GM12878 (cell line): Measurements from ENCODE around the gene SEMA4D. TPM values are rescaled to one million over a fixed set of nuclear protein-coding genes. Genes with fewer than 3 reads are reported as not detected.

Source experiments
- ATAC-seq: fragments of 200-7000 bp; cut with Tn5 transposase; 3 replicates; pipeline ENCODE4 v1.9.1; 2020; ENCODE audit warnings: mild to moderate bottlenecking, moderate library complexity
- BruUV-seq: library from RNA; stranded (reverse); fragments of 400-500 nt; replicated peaks from 2 replicates; lab custom pipeline; 2021; lab: Mats Ljungman, UMichigan
- CTCF ChIA-PET: fragments of 300-600 bp; sonication (Branson Sonifier 250); formaldehyde crosslinking; extraction: SDS; loops from one replicate; lab custom pipeline; 2021; ENCODE audit warnings: inconsistent platforms; lab: Yijun Ruan, JAX
- POLR2A ChIA-PET: fragments of 350-600 bp; formaldehyde crosslinking; extraction: SDS; loops from one replicate; lab custom pipeline; 2021; ENCODE audit warnings: inconsistent platforms; lab: Charles Lee
- RAD21 ChIA-PET: fragments of 300-600 bp; sonication (Branson Sonifier 250); formaldehyde crosslinking; loops from one replicate; lab custom pipeline; 2023; ENCODE audit warnings: antibody characterized with exemption; ENCODE audit not compliant: unreplicated experiment; lab: Charles Lee
- SMC1A ChIA-PET: fragments of 300-600 bp; sonication (Branson Sonifier 250); formaldehyde crosslinking; loops from one replicate; lab custom pipeline; 2023; ENCODE audit not compliant: unreplicated experiment, uncharacterized antibody; lab: Charles Lee
- DNase-seq: peaks from one replicate; pipeline ENCODE4 v3.0.0-alpha.2; 2011; ENCODE audit warnings: low read depth, low spot score
- FAIRE-seq: peaks from 3 replicates; lab custom pipeline; 2011; peaks lifted over from hg19 to GRCh38; lab: Jason Lieb, UNC
- H2AFZ ChIP-seq: 2 replicates; pipeline ENCODE4 v1.6.0; 2011; ENCODE audit warnings: low read depth, low read length, control low read depth; ENCODE audit not compliant: control insufficient read depth
- H3K27ac ChIP-seq: 2 replicates; pipeline ENCODE4 v1.5.1; 2011; ENCODE audit warnings: control low read depth; ENCODE audit not compliant: control insufficient read depth, insufficient read depth
- H3K27me3 ChIP-seq, 2 experiments: replicated peaks in 1 of 2; 2 replicates each; pipeline versions ENCODE4 v1.6.0 to v1.6.1; 2011; ENCODE audit warnings: low read length in 1 of 2; ENCODE audit not compliant: control insufficient read depth in 2 of 2, insufficient read depth in 2 of 2
- H3K36me3 ChIP-seq, 2 experiments: 2 replicates each; pipeline ENCODE4 v1.5.1; 2011; ENCODE audit warnings: low read length in 1 of 2; ENCODE audit not compliant: control insufficient read depth in 2 of 2, insufficient read depth in 2 of 2
- H3K4me1 ChIP-seq: 2 replicates; pipeline ENCODE4 v1.6.1; 2011; ENCODE audit warnings: mild to moderate bottlenecking, low read length, moderate library complexity, mixed read lengths; ENCODE audit not compliant: control insufficient read depth, insufficient read depth
- H3K4me2 ChIP-seq: 2 replicates; pipeline ENCODE4 v1.6.0; 2011; ENCODE audit warnings: control low read depth; ENCODE audit not compliant: control insufficient read depth, insufficient read depth
- H3K4me3 ChIP-seq: fragments of 200-600 bp; sonication (generic); 2 replicates; pipeline ENCODE4 v1.5.1; 2016
- H3K79me2 ChIP-seq: 2 replicates; pipeline ENCODE4 v1.6.0; 2011; ENCODE audit warnings: low read length; ENCODE audit not compliant: control insufficient read depth, insufficient read depth
- H3K9ac ChIP-seq: 2 replicates; pipeline ENCODE4 v1.8.0; 2011; ENCODE audit warnings: low read length, control low read depth, mixed read lengths; ENCODE audit not compliant: control insufficient read depth, insufficient read depth
- H3K9me3 ChIP-seq: replicated peaks from 3 replicates; pipeline ENCODE4 v1.5.1; 2011; ENCODE audit warnings: mild to moderate bottlenecking, low read length; ENCODE audit not compliant: control insufficient read depth, insufficient read depth
- H4K20me1 ChIP-seq: 2 replicates; pipeline ENCODE4 v1.6.0; 2011; ENCODE audit not compliant: control insufficient read depth, insufficient read depth
- EED ChIP-seq: sonication (generic); IDR thresholded peaks from 2 replicates; pipeline ENCODE4 v1.6.1; 2016; ENCODE audit warnings: antibody characterized with exemption, low read depth
- HCFC1 ChIP-seq: fragments of 150-350 bp; IDR thresholded peaks from 2 replicates; pipeline ENCODE4 v1.6.1; 2014; ENCODE audit warnings: low read length
- NBN ChIP-seq: fragments of 450-650 bp; IDR thresholded peaks from 2 replicates; pipeline ENCODE4 v1.6.1; 2016
- RFX5 ChIP-seq: IDR thresholded peaks from 2 replicates; pipeline ENCODE4 v1.6.1; 2011; ENCODE audit warnings: low read depth, low read length, improper control_type of control experiment
- WRNIP1 ChIP-seq: IDR thresholded peaks from 2 replicates; pipeline ENCODE4 v1.6.1; 2011; ENCODE audit warnings: low read depth, low read length, improper control_type of control experiment, borderline replicate concordance
- WGBS: methylation state at CpG from one replicate; pipeline ENCODE4 v1.1.6; 2016; ENCODE audit warnings: low lambda C conversion rate; ENCODE audit not compliant: insufficient replicate concordance, insufficient coverage; ENCODE audit errors: missing lambda C conversion rate; 5-methylcytosine and 5-hydroxymethylcytosine counted together
- in situ Hi-C: fragments of 300-500 bp; cut with MboI; formaldehyde crosslinking; loops from 9 replicates; pipeline ENCODE4 v1.14.3; 2018; ENCODE audit warnings: mixed read lengths
- intact Hi-C: fragments of 100-400 bp; cut with micrococcal nuclease; formaldehyde crosslinking; loops from one replicate; pipeline ENCODE4 v1.14.2; 2022; ENCODE audit not compliant: unreplicated experiment
- polyA plus RNA-seq, 11 experiments: library from polyadenylated mRNA; depleted of rRNA in 4 of 11; unstranded in 6 of 11; stranded (reverse) in 5 of 11; fragments of >200 nt; fragmentation: Nextera tagmentation in 4 of 11; fragmentation: Illumina TruSeq in 1 of 11; extraction: Ambion mirVana in 4 of 11; extraction: Trizol in 1 of 11; gene quantifications; 1 replicate in 1 of 11; 2 replicates in 10 of 11; pipeline versions ENCODE4 v1.2.1 to v1.2.3, GENCODE V29; 2011 to 2016; ENCODE audit warnings: inconsistent platforms in 2 of 11, missing spikeins in 2 of 11, low read depth in 1 of 11
- total RNA-seq, 4 experiments: library from RNA; depleted of rRNA in 3 of 4; stranded (reverse); fragments of >200 nt in 3 of 4; fragmentation: Illumina TruSeq in 1 of 4; extraction: Trizol in 1 of 4; gene quantifications; 2 replicates each; pipeline versions ENCODE4 v1.2.1 to v1.2.3, GENCODE V29; 2013 to 2021
- TF ChIP-seq, protein P1 (sequence below): IDR thresholded peaks from 2 replicates; pipeline ENCODE4 v1.6.1; 2012; ENCODE audit warnings: improper control_type of control experiment, low read depth, low read length; ENCODE audit not compliant: insufficient replicate concordance
- TF ChIP-seq, protein P2 (sequence below): fragments of 450-650 bp; IDR thresholded peaks from 2 replicates; pipeline ENCODE4 v1.6.1; 2016; ENCODE audit warnings: mild to moderate bottlenecking, moderate library complexity, borderline replicate concordance
- TF ChIP-seq, protein P3 (sequence below): fragments of 450-650 bp; IDR thresholded peaks from 2 replicates; pipeline ENCODE4 v1.6.1; 2017; ENCODE audit warnings: low read depth, mild to moderate bottlenecking, moderate library complexity
- TF ChIP-seq, protein P4 (sequence below): fragments of 150-350 bp; IDR thresholded peaks from 2 replicates; pipeline ENCODE4 v1.6.1; 2014; ENCODE audit warnings: mild to moderate bottlenecking, low read depth, low read length

Gene SEMA4D
- total and polyA plus RNA-seq, 10 of the 15 experiments (the other 5 are each of a cell fraction or from before 2014, with no cell fraction given) = 15.1 to 136 (median 39.6) TPM

DNA sequence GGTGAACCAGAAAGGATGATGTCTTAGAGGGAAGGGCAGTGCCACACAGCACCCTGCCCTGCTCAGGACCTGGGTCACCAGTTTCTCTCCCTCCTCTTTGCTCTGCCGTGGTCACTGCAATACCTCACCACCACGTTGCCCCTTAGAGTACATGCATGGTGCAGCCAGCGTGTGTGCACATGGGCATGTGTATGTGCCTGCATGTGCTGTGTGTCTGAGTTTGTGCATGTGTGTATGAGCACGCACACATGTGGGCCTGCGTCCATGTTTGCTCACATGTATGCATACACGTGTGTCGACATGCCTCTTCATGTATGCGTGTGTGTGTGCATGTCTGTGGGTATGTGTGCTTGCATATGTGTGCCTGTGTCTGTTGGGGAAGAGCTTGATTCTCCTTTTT lies 41.5 kb upstream of the SEMA4D start:
- H3K27me3 ChIP-seq = no peaks in the 10 kb centered on the region
- no peaks in the 10 kb centered on the region for H3K36me3 ChIP-seq
- H3K79me2 ChIP-seq = no peaks in the 10 kb centered on the region
- SMC1A ChIA-PET = interaction anchor here (1.1 to 1.8 kb wide), 3 partner anchors 9 to 40 kb away, joined by 3 to 10 read pairs (median 3); no protein-coding TSS in a partner anchor
- H2AFZ ChIP-seq = no peak overlapping the region
- CTCF ChIA-PET = interaction anchor here (1.5 to 2.8 kb wide), 3 partner anchors 9 to 110 kb away, joined by 5 to 21 read pairs (median 8); no protein-coding TSS in a partner anchor
- H4K20me1 ChIP-seq = no peaks in the 10 kb centered on the region
- DNase-seq = no peak
- 70% methylated on average over 8 of the region's 8 CpGs for WGBS
- POLR2A ChIA-PET = interaction anchor here (1.2 kb wide), 1 partner anchor 11 kb away, joined by 5 read pairs; no protein-coding TSS in a partner anchor
- in situ Hi-C loops (no loop called here), intact Hi-C loops (no loop called here)
- H3K4me3 ChIP-seq = no peak overlapping the region
- H3K4me2 ChIP-seq = no peak overlapping the region
- BruUV-seq = no TSS peak
- FAIRE-seq = no peak
- H3K4me1 ChIP-seq = peaks cover 32% of the 10 kb centered on the region
- ATAC-seq = no peak
- H3K9ac ChIP-seq = no peak overlapping the region
- no peak overlapping the region for H3K27ac ChIP-seq
- no peaks in the 10 kb centered on the region for H3K9me3 ChIP-seq
- RAD21 ChIA-PET = interaction anchor here (0.9 to 1.3 kb wide), 4 partner anchors 9 to 112 kb away, joined by 3 read pairs; no protein-coding TSS in a partner anchor
- TF ChIP-seq HCFC1 (no peak), NBN (no peak), RFX5 (no peak), EED (no peak), WRNIP1 (no peak)
- TF ChIP-seq, protein P1, sequence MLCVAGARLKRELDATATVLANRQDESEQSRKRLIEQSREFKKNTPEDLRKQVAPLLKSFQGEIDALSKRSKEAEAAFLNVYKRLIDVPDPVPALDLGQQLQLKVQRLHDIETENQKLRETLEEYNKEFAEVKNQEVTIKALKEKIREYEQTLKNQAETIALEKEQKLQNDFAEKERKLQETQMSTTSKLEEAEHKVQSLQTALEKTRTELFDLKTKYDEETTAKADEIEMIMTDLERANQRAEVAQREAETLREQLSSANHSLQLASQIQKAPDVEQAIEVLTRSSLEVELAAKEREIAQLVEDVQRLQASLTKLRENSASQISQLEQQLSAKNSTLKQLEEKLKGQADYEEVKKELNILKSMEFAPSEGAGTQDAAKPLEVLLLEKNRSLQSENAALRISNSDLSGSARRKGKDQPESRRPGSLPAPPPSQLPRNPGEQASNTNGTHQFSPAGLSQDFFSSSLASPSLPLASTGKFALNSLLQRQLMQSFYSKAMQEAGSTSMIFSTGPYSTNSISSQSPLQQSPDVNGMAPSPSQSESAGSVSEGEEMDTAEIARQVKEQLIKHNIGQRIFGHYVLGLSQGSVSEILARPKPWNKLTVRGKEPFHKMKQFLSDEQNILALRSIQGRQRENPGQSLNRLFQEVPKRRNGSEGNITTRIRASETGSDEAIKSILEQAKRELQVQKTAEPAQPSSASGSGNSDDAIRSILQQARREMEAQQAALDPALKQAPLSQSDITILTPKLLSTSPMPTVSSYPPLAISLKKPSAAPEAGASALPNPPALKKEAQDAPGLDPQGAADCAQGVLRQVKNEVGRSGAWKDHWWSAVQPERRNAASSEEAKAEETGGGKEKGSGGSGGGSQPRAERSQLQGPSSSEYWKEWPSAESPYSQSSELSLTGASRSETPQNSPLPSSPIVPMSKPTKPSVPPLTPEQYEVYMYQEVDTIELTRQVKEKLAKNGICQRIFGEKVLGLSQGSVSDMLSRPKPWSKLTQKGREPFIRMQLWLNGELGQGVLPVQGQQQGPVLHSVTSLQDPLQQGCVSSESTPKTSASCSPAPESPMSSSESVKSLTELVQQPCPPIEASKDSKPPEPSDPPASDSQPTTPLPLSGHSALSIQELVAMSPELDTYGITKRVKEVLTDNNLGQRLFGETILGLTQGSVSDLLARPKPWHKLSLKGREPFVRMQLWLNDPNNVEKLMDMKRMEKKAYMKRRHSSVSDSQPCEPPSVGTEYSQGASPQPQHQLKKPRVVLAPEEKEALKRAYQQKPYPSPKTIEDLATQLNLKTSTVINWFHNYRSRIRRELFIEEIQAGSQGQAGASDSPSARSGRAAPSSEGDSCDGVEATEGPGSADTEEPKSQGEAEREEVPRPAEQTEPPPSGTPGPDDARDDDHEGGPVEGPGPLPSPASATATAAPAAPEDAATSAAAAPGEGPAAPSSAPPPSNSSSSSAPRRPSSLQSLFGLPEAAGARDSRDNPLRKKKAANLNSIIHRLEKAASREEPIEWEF = no peak
- TF ChIP-seq, protein P2, sequence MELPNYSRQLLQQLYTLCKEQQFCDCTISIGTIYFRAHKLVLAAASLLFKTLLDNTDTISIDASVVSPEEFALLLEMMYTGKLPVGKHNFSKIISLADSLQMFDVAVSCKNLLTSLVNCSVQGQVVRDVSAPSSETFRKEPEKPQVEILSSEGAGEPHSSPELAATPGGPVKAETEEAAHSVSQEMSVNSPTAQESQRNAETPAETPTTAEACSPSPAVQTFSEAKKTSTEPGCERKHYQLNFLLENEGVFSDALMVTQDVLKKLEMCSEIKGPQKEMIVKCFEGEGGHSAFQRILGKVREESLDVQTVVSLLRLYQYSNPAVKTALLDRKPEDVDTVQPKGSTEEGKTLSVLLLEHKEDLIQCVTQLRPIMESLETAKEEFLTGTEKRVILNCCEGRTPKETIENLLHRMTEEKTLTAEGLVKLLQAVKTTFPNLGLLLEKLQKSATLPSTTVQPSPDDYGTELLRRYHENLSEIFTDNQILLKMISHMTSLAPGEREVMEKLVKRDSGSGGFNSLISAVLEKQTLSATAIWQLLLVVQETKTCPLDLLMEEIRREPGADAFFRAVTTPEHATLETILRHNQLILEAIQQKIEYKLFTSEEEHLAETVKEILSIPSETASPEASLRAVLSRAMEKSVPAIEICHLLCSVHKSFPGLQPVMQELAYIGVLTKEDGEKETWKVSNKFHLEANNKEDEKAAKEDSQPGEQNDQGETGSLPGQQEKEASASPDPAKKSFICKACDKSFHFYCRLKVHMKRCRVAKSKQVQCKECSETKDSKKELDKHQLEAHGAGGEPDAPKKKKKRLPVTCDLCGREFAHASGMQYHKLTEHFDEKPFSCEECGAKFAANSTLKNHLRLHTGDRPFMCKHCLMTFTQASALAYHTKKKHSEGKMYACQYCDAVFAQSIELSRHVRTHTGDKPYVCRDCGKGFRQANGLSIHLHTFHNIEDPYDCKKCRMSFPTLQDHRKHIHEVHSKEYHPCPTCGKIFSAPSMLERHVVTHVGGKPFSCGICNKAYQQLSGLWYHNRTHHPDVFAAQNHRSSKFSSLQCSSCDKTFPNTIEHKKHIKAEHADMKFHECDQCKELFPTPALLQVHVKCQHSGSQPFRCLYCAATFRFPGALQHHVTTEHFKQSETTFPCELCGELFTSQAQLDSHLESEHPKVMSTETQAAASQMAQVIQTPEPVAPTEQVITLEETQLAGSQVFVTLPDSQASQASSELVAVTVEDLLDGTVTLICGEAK = no peak
- TF ChIP-seq, protein P3, sequence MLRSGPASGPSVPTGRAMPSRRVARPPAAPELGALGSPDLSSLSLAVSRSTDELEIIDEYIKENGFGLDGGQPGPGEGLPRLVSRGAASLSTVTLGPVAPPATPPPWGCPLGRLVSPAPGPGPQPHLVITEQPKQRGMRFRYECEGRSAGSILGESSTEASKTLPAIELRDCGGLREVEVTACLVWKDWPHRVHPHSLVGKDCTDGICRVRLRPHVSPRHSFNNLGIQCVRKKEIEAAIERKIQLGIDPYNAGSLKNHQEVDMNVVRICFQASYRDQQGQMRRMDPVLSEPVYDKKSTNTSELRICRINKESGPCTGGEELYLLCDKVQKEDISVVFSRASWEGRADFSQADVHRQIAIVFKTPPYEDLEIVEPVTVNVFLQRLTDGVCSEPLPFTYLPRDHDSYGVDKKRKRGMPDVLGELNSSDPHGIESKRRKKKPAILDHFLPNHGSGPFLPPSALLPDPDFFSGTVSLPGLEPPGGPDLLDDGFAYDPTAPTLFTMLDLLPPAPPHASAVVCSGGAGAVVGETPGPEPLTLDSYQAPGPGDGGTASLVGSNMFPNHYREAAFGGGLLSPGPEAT = no peak
- TF ChIP-seq, protein P4, sequence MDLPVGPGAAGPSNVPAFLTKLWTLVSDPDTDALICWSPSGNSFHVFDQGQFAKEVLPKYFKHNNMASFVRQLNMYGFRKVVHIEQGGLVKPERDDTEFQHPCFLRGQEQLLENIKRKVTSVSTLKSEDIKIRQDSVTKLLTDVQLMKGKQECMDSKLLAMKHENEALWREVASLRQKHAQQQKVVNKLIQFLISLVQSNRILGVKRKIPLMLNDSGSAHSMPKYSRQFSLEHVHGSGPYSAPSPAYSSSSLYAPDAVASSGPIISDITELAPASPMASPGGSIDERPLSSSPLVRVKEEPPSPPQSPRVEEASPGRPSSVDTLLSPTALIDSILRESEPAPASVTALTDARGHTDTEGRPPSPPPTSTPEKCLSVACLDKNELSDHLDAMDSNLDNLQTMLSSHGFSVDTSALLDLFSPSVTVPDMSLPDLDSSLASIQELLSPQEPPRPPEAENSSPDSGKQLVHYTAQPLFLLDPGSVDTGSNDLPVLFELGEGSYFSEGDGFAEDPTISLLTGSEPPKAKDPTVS = no peak
